Measurements from ENCODE around the gene DEFB129.
"Not testable (repeated sequence)": the region's sequence is repeated elsewhere in the genome, so short reads cannot be mapped to it uniquely, and the experiment has no call there.

DEFB129 gene

GRCh38 chr20:226958-227357, at the start of gene DEFB129:
DEFB129 (plus strand) TSS chr20:227258; CDS start chr20:227289, 31 bp downstream.
- no peak for DNase-seq (ENCODE audit: low read depth in 2 of 2)

- no peak for DNase-seq (ENCODE audit: low read depth in 2 of 2)
Observed at GRCh38 chr20:184288-184687, 42.8 kb upstream of the DEFB129 start.

GRCh38 chr20:187733-188132, 39.3 kb upstream of the DEFB129 start:
- DNase-seq (ENCODE audit: low read depth in 2 of 2): no peak

- no peak for DNase-seq (ENCODE audit: low read depth in 2 of 2)
Observed at GRCh38 chr20:189611-190010, 37.4 kb upstream of the DEFB129 start, which contains the start of gene DEFB128. DEFB128 (minus strand) TSS chr20:189711; CDS start chr20:189623, 88 bp downstream.

GRCh38 chr20:198225-198624, 28.8 kb upstream of the DEFB129 start:
- no peak for DNase-seq (ENCODE audit: low read depth in 2 of 2)

- no peak for DNase-seq (ENCODE audit: low read depth in 2 of 2)
Observed at GRCh38 chr20:199996-200395, 27.1 kb upstream of the DEFB129 start.

- not testable (repeated sequence) for DNase-seq (ENCODE audit: low read depth in 2 of 2)
Observed at GRCh38 chr20:203630-204029, 23.4 kb upstream of the DEFB129 start.

- no peak for DNase-seq (ENCODE audit: low read depth in 2 of 2)
Observed at GRCh38 chr20:208942-209566, 18.0 kb upstream of the DEFB129 start.

GRCh38 chr20:210809-211502, 16.1 kb upstream of the DEFB129 start:
- no peak for DNase-seq (ENCODE audit: low read depth in 2 of 2)

- DNase-seq (ENCODE audit: low read depth in 2 of 2): no peak
Observed at GRCh38 chr20:214383-214782, 12.7 kb upstream of the DEFB129 start.

- DNase-seq (ENCODE audit: low read depth in 2 of 2): no peak
Observed at GRCh38 chr20:215796-216195, 11.3 kb upstream of the DEFB129 start.

- DNase-seq (ENCODE audit: low read depth in 2 of 2): no peak
Observed at GRCh38 chr20:217266-217665, 9.8 kb upstream of the DEFB129 start.

GRCh38 chr20:219290-220115, 7.6 kb upstream of the DEFB129 start:
- no peak for DNase-seq (ENCODE audit: low read depth in 2 of 2)

GRCh38 chr20:221258-221830, 5.7 kb upstream of the DEFB129 start:
- DNase-seq (ENCODE audit: low read depth in 2 of 2): no peak

- not testable (repeated sequence) for DNase-seq (ENCODE audit: low read depth in 2 of 2)
Observed at GRCh38 chr20:225879-226278, 1.2 kb upstream of the DEFB129 start.

GRCh38 chr20:227439-228105, 514 bp downstream of the DEFB129 start:
- DNase-seq (ENCODE audit: low read depth in 2 of 2): no peak

- DNase-seq (ENCODE audit: low read depth in 2 of 2): no peak
Observed at GRCh38 chr20:235891-236290, 8.8 kb downstream of the DEFB129 start.

GRCh38 chr20:237489-237888, 10.4 kb downstream of the DEFB129 start:
- peak in 1 of 2 experiments; percentile 25 for DNase-seq (ENCODE audit: low read depth in 2 of 2)

- DNase-seq (ENCODE audit: low read depth in 2 of 2): no peak
Observed at GRCh38 chr20:237929-238328, 10.9 kb downstream of the DEFB129 start.

- DNase-seq (ENCODE audit: low read depth in 2 of 2): no peak
Observed at GRCh38 chr20:242905-243304, 15.8 kb downstream of the DEFB129 start.

- DNase-seq (ENCODE audit: low read depth in 2 of 2): no peak
Observed at GRCh38 chr20:251354-251753, 24.3 kb downstream of the DEFB129 start.

GRCh38 chr20:252801-253200, 25.7 kb downstream of the DEFB129 start:
- DNase-seq (ENCODE audit: low read depth in 2 of 2): no peak

All from stimulated activated CD4-positive, alpha-beta T cell treated with anti-CD3 and anti-CD28 coated beads, Interleukin-12 subunit alpha, Interleukin-12 subunit beta, amount 100 ng/mL, for 24 hours (primary cell).